GM19324 (cell line): ENCODE data around the gene RHOBTB3.
"Not testable (repeated sequence)": the region's sequence is repeated elsewhere in the genome, so short reads cannot be mapped to it uniquely, and the experiment has no call there.

Experiments used
- ATAC-seq: cut with Tn5 transposase; IDR thresholded peaks from one replicate; pipeline ENCODE4 v1.9.1; 2021; ENCODE audit warnings: mild to moderate bottlenecking, moderate library complexity; ENCODE audit not compliant: unreplicated experiment, low FRiP score

Gene RHOBTB3

GRCh38 chr5:95713246-95713645 lies 17.9 kb upstream of the RHOBTB3 start:
- not testable (repeated sequence) for ATAC-seq

DNA sequence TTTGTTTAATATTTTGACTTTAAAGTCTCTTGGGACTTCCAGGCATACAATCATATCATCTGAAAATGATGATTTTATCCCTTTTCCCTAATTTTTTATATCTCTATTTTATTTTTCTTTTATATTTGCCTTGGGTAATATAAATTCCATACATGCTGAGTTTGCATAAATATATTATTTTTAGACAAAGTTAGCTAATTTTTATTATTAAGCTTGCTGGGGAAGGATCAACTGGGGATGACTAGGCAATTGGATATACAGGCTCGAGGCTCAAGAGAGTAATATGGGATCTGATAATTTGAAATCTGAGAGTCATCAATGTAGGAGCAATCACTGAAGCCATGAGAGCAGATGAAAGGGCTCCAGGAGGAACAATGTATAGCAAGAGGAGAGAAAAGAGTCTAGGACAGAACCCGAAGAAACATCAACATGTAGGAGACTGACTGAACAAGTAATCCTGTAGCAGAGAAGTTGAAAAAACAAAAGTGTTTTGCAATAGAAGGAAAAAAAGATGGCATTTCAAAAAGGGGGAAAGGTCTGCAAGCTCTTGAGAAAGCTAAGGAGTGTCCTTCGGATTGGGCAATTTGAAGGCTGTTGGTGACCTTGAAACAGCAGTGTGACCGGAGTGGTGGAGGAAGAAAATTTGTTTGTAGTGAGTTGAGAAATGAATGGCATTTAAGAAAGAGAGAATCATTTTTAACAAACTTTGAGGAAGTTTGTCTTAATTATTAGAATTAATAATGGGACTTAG lies 17.0 kb upstream of the RHOBTB3 start:
- no peak for ATAC-seq

GRCh38 chr5:95715799-95716461 lies 15.2 kb upstream of the RHOBTB3 start:
- ATAC-seq = no peak

GRCh38 chr5:95717439-95717838 lies 13.7 kb upstream of the RHOBTB3 start:
- no peak for ATAC-seq

DNA sequence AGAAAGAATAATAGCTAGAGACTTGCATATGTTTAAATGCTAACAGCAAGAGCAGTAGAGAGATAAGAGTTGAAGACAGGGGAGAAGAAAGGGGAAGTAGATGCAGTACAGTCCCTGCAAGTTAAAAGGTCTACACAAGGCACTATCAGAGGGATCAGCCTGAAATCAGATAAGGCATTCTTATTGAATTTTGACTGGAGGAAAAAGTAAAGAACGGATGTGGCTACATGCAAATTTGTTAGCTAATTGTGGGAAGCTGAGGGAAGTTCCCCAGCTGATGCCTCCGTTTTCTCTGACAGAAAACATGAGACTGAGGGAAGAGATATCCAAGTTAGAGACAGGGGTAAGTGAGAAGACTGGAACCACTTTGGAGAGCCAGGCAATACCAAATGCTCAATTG lies 12.9 kb upstream of the RHOBTB3 start:
- peak; percentile 89 for ATAC-seq

- no peak for ATAC-seq
Observed at GRCh38 chr5:95718738-95719137, 12.4 kb upstream of the RHOBTB3 start.

- no peak for ATAC-seq
Observed at GRCh38 chr5:95720094-95720786, 10.9 kb upstream of the RHOBTB3 start.

GRCh38 chr5:95721582-95722295 lies 9.4 kb upstream of the RHOBTB3 start:
- ATAC-seq = no peak

DNA sequence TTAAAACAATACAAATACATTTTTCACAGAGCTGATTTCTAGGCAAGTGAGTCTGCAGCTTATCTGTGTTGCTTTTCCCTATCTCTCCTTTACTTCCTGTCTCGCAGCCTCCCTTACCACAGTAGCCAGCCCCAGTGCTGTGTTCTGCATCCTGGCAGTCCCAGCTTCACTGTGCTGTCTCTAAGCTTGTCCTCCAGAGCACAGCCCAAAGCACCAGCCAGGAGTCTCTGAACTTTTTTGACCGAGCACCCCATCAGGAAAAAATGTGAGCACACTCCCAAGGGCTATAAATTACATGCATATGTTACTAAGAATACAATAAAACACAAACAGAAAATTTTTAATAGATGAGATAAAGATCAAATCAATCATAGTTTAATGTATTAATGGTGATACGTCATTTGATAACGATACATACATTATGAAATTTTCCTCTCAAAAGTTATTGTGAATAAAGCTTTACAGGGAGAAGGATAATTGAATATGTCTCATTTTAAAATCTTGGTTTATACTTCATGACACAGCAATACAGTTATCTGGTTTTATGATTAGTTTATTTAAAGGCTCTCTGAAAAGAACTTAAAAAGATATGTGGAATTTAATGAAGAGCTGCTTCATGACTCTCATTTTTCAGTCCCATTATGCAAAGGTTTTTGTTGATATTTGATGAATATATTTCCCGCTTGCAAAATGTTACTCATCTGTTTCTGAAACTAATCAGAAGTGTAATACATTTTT lies 7.3 kb upstream of the RHOBTB3 start:
- no peak for ATAC-seq

DNA sequence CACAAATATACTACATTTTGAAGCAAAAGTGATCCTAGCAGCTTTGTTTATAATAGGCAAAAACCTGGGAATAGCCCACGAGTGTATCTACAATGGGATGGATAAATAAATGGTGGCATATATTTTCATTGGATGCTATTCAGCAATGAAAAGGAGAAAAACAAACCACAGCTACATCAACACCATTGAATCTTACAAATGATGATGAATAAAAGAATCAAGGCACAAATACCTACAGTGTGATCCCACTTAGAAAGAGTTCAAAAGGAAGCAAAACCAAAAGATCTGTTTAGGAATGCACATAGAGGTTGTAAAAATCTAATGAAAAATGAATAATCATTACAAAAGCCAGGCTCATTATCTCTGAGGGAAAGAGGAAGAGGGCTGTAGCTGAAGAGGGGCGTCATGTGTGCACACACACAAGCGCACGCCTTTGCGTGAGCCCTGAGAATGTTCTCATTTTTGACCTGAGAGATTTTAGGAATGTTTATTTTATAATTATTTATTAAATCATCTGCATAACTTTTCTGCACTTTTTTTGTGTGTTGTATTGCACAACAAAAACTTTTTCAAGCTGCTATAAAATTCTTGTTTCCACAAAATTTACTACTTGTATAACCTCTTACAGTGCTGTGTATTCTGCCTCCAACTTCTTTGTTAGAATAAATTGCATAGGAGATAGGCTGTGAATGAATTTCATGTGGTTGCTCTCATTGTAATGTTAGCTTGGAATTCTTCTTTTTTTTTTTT lies 5.9 kb upstream of the RHOBTB3 start:
- ATAC-seq = no peak

GRCh38 chr5:95725937-95726810 lies 5.0 kb upstream of the RHOBTB3 start:
- ATAC-seq = no peak

GRCh38 chr5:95726811-95727763 lies 4.0 kb upstream of the RHOBTB3 start:
- no peak for ATAC-seq

DNA sequence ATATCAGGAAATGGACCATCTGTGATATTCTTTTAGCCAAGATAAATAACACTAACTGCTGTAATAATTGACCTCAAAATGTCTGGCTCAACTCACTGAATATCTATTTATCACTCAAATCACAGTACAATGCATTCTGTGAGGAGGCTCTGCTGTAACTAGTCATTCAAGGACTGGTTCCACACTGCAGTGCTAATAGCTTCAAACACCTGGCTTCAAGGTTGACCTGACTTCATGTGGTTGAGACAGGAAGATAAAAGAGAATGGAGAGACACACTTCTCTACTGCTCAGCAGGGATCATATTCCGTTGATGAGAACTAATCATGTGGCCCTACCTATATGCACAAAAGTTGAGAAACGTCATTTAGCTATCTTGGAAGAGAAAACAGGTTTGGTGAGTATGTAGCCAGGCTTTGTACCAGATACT lies 3.4 kb upstream of the RHOBTB3 start:
- no peak for ATAC-seq

- ATAC-seq = no peak
Observed at GRCh38 chr5:95728494-95729114, 2.5 kb upstream of the RHOBTB3 start.

DNA sequence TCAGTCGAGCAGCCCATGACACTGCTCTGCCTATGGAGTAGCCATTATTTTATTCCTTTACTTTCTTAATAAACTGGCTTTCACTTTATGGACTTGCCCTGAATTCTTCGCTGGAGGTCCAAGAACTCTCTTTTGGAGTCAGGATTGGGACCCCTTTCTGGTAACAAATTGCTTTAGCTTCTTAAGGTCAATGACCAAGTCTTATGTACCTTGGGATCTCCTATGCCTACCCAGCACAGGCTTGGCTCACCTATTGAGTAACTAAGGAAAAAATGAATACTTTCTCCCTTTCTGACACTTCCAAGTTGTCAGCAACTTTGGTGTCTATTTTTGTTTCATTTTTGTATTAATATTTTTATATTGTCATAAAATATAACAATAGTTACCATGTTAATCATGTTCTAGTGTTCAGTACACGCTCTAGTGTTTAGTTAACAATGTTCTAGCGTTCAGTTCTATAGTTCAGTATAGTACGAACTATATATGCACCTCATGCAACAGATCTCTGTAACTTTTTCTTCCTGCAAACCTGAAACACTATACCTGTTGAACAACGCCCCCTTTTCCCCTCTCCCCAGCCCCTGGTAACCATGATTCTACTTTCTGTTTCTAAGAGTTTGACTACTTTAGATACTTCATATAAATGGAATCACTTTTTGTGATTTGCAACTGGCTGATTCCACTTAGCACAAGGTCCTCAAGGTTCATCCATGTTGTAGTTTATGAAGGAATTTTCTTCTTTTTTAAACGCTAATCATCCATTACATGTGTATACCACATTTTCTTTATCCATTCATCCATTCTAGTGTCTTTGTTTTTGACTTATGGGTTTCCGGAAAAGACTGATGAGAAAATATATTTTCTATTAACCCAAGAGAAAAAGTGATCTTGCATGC lies 1.8 kb upstream of the RHOBTB3 start:
- ATAC-seq = no peak
